Stimulated activated CD4-positive, alpha-beta T cell treated with anti-CD3 and anti-CD28 coated beads, Interleukin-2, amount 100 ng/mL, for 4 hours (primary cell): ENCODE results near the gene WDR59.

Experiments
- DNase-seq: peaks from one replicate; pipeline ENCODE4 v3.0.0-alpha.2; 2020; ENCODE audit warnings: low read depth

WDR59 gene

DNA sequence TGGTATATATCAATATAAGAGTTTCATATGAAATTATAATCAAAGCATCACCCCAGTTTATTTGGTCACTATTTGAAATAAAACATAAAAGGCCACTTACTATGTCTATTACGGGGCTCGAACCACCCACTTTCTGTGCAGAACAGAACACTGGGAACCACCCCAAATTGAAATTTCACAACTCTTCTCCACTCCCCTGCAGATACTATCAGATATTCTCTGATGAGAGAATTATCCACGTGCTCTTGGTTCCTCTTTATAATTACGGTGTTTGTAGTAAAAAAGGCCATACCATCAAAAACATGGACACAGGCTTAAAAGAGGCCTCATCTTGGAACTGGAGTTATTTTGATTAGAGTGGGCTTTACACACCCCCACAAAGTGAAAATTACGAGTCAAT is 82.8 kb downstream of the WDR59 start:
- DNase-seq = no peak

DNA sequence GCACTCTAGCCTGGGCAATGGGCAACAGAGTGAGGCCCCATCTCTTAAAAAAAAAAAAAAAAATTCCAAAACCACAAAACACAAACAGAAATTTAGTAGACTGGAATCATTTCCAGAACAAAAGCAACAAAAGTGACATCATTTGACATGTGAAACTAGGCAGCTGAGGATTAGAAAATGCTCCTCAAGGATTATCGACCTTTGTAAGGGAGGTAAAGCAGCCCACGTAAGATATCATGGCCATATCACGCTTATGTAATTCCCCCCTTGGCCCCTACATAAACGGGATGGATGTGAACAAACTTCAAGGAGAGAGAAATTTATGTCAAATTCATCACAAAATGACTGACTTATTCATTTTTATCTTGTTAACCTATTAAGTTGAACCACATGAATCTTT is 83.3 kb downstream of the WDR59 start:
- DNase-seq = no peak

GRCh38 chr16:74899816-74900215 is 85.1 kb downstream of the WDR59 start:
- no peak for DNase-seq

DNA sequence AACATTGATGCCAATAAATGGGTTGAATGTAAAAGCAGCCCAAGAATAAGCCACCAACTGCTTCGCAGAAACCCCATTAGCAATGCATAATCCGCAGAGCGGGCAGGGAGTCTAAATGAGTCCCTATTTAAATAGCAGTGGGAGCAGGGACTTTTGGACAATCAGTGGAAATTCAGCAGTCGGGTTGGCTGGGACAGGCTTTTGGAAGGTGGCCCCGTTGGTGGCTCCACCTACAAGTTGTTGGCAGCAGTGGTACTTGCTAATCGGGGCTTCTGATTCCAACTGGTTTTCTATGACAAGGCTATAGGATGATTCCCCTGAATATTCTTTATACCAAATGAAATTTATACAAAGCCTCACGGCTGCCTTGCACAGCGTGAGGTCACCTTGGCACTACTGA is 86.3 kb downstream of the WDR59 start:
- DNase-seq = no peak

GRCh38 chr16:74896389-74897370 is 88.2 kb downstream of the WDR59 start:
- DNase-seq = no peak

DNA sequence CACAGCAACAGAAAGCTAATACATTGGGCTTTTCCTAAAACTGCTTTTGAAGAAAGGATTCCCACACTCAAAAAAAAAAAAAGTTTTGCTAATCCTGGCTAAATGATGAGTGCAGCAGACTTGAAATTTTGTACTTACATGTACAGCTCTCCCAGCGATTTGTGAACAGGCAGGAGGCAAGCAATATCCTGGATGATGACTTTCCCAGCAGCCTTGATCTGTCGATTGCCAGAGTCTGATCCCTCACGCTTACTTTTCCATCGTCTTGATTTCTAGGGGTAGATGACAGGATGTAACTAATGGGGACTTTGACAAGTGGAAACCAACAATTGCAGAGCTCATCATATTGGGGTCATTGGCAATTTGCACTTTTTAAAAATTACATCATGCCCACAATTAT is 91.4 kb downstream of the WDR59 start:
- no peak for DNase-seq

GRCh38 chr16:74892574-74893461 is 92.1 kb downstream of the WDR59 start:
- DNase-seq = no peak

GRCh38 chr16:74888888-74889287 is 96.0 kb downstream of the WDR59 start:
- no peak for DNase-seq

GRCh38 chr16:74888232-74888862 is 96.6 kb downstream of the WDR59 start:
- DNase-seq = no peak

GRCh38 chr16:74887084-74887483 is 97.8 kb downstream of the WDR59 start:
- no peak for DNase-seq

DNA sequence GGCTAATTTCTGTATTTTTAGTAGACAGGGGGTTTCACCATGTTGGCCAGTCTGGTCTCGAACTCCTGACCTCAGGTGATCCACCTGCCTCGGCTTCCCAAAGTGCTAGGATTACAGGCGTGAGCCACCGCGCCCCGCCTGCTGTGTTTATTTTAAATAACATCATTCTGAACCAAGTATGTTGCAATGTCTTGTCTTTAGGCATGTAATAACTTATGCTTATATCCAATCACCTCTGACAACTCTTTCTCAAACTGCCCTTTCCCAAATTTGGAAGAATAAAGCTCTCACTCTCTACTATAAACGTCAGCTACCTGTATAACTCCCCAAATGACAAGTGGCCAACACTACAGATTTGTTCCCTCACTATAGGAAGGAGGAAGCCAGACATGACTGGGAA is 107.2 kb downstream of the WDR59 start:
- DNase-seq = no peak

DNA sequence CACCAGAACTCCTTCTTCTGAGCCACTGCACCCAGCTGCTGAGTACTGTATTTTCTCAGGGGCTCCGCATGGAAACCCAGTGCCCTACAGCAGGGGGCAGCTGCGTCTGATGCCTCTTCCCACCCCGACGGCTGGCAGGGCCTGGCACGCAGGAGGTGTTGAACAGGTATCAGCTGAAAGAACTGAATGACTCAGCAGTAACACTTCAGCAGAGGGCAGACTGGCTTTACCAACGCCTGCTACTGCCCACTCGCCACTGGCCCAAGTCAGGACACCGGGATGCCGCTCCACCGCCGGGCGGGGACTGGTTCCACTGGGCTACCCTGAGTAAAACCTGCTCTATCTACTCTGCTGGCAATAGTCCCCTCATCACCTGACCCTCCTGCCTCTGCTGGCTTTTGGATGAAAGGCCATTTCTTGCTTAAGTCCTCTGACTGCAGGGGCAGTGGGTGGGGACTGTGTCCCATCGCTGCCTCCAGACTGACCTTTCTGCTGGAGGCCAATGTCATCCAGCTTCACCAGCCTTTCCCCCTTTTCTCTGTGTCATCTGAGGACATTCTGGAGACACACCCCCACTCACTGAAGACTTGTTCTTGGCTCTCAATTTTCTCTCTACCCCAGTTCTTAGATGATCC is 109.9 kb downstream of the WDR59 start:
- DNase-seq = no peak

- DNase-seq = no peak
These were observed 110.8 kb downstream of the WDR59 start for GRCh38 chr16:74874123-74874522.

DNA sequence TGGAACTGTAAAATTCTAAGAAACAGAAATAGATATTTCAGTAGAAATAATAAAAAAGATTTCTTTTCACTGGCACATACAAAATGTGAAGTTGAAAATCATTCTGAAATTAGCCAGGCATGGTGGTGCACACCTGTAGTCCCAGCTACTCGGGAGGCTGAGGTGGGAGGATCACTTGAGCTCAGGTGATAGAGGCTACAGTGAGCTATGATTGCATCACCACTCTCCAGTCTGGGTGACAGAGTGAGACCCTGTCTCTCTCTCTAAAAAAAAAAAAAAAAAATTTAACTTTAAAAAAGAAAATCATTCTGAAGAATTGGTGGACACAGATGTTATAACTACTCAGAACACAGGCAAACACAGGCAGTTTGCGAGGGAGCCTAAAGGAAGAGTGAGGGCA is 112.6 kb downstream of the WDR59 start:
- no peak for DNase-seq

DNA sequence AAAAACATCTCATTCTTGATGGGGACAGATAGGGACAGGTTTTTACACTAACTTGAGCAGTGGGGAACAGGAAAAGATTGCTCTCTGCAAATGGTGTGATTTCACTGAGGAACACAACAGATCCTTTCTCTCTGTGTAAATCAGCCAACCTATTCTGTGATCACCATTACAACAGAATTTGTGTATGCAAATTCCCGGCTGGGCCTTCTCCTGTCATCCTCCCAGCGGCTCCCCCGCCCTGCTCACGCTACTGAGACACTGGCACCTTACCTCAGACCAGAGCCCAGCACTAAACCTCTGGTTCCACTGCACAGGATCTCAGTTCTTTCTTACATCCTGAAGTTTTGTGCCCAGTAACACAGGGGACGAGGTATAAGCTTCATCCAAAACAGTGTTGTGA is 113.3 kb downstream of the WDR59 start:
- no peak for DNase-seq

- no peak for DNase-seq
These were observed 116.4 kb downstream of the WDR59 start for GRCh38 chr16:74868501-74868900.

DNA sequence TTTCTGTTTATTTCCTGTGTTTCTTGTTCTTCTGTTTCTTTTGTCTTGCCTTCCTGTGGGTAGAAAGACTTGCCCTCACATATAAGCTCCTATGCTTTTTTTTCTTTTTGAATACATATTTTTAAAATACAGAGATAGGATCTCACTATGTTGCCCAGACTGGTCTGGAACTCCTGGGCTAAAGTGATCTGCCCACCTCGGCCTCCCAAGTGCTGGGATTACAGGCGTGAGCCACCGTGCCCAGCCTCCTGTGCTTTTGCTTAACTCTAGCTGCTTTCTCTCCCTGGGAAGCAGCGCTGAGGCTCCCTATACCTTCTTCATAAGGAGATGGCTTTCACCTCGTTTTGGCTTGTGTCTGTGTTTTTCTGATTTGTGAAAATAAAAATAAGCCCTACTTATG is 116.9 kb downstream of the WDR59 start:
- DNase-seq = no peak

- no peak for DNase-seq
These were observed 117.6 kb downstream of the WDR59 start for GRCh38 chr16:74867281-74867849.

DNA sequence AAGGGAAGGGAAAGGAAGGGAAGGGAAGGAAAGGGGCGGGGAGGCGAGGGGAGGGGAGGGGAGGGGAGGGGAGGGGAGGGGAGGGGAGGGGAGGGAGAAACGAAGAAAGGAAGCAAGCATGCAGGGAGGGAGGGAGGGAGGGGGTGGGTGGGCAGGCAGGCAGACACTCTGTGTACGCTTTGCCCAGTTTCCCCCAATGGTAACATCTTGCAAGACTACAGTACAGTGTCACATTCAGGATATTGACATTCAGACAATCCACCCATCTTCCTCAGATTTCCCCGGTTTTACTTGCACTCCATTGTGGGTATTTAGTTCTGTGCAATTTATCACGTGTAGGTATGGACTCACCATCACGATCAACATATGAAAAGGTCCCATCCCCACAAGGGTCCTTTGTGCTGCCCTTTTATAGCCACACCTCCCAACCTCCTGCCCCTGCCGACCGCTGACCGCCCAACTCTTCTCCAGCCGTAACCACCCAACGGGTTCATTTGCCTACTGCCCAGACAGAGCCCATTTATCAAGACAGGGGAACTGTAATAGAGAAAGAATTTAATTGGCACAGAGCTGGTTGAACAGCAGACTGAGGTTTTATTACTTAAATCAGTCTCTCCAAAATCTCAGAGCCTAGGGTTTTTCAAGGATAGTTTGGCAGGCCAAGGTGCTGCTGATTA is 118.9 kb downstream of the WDR59 start:
- no peak for DNase-seq

- no peak for DNase-seq
These were observed 122.1 kb downstream of the WDR59 start for GRCh38 chr16:74862743-74863244.

DNA sequence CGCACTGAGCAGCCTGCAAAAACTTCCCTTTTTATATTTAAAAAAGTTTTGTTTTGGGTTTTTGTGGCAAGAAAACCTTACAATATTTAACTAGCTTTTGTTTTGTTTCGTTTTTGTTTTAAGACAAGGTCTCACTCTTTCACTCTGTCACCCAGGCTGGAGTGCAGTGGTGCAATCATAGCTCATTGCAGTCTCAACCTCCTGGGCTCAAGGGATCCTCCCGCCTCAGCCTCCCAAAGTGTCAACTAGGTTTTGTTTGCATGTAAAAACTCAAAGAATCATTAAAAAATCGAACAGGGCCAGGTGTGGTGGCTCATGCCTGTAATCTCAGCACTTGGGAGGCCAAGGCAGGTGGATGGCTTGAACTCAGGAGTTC is 132.4 kb downstream of the WDR59 start:
- no peak for DNase-seq
